Lower leg skin (tissue), 3 donors: ENCODE data around the gene DYNC1LI2.

Experiments
- POLR2A ChIP-seq, 2 donors: fragments of 450-650 bp; IDR thresholded peaks; one replicate each; pipeline ENCODE4 v1.6.1; 2016 to 2017; ENCODE audit warnings: antibody characterized with exemption in 2 of 2, mild to moderate bottlenecking in 1 of 2, moderate library complexity in 1 of 2
- TF ChIP-seq, protein P1 (sequence below), 3 donors: fragments of 450-650 bp; IDR thresholded peaks; one replicate each; pipeline ENCODE4 v1.5.1; 2016; ENCODE audit warnings: antibody characterized with exemption in 3 of 3, mild to moderate bottlenecking in 3 of 3, moderate library complexity in 2 of 3

DNA sequence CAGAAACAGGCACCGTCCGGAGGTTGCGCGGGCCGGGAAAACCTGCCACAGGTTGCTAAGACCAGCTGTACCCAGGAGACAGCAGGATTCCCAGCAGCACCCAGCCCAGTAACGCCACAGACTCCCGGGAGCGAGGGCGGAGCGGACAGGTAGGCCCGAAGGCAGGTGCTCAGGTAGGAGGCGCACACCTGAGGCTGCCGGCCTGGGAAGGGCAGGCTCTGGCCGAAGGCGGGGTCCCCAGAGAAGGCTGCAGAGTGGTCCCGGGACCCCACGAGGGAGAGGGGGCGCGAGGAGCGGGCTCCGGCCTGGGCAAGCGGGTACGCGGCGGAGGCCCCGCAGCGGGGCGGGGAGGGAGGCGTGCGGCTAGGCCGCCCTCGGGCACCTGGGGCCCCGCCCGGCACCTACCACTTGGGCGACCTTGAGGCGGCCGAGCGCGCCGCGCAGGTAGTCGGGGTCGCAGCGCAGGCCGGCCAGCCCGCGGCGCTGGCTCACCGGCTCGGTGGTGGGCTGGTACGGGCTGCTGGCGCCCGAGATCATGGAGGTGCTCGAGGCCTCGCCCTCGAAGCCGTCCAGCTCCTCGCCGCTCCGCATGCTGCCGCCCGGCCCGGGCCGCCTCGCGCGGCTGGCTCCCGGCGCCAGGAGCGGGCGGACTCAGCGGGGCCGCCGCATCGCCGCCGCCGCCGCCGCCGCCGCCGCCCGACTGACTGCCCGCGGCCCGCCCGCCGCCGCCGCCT lies 55.3 kb downstream of the DYNC1LI2 start:
- TF ChIP-seq, protein P1, sequence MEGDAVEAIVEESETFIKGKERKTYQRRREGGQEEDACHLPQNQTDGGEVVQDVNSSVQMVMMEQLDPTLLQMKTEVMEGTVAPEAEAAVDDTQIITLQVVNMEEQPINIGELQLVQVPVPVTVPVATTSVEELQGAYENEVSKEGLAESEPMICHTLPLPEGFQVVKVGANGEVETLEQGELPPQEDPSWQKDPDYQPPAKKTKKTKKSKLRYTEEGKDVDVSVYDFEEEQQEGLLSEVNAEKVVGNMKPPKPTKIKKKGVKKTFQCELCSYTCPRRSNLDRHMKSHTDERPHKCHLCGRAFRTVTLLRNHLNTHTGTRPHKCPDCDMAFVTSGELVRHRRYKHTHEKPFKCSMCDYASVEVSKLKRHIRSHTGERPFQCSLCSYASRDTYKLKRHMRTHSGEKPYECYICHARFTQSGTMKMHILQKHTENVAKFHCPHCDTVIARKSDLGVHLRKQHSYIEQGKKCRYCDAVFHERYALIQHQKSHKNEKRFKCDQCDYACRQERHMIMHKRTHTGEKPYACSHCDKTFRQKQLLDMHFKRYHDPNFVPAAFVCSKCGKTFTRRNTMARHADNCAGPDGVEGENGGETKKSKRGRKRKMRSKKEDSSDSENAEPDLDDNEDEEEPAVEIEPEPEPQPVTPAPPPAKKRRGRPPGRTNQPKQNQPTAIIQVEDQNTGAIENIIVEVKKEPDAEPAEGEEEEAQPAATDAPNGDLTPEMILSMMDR (IDR thresholded peaks at IDR 0.05), result no peak
- no peak for TF ChIP-seq POLR2A (IDR thresholded peaks at IDR 0.05)
